K562 (cell line): Measurements from ENCODE around the gene MAP10. TPM values are rescaled to one million over a fixed set of nuclear protein-coding genes. Genes with fewer than 3 reads are reported as not detected.

ENCODE experiments used
- ATAC-seq: fragments of 200-7000 bp; cut with Tn5 transposase; 3 replicates; pipeline ENCODE4 v1.9.1; 2020; ENCODE audit warnings: moderate library complexity
- BruUV-seq: library from RNA; stranded (reverse); fragments of 400-500 nt; replicated peaks from 2 replicates; lab custom pipeline; 2021; lab: Mats Ljungman, UMichigan
- CTCF ChIA-PET: fragments of 300-600 bp; formaldehyde crosslinking; extraction: SDS; loops from one replicate; lab custom pipeline; 2021; ENCODE audit warnings: low intra/inter-chr PET ratio; lab: Yijun Ruan, JAX
- POLR2A ChIA-PET: fragments of 300-600, 350-650 bp; sonication (Branson Sonifier 250); formaldehyde crosslinking; extraction: SDS; loops from one replicate; lab custom pipeline; 2021; ENCODE audit warnings: antibody characterized with exemption, inconsistent platforms; lab: Yijun Ruan, JAX
- DNase-seq, 4 experiments: peaks; one replicate each; pipeline versions ENCODE4 v3.0.0 to v3.0.0-alpha.2; 2011 to 2018; ENCODE audit warnings: low spot score in 3 of 4, mixed read lengths in 3 of 4; ENCODE audit errors: extremely low read depth in 1 of 4
- FAIRE-seq: peaks from 2 replicates; lab custom pipeline; 2011; peaks lifted over from hg19 to GRCh38; lab: Jason Lieb, UNC
- H2AFZ ChIP-seq: 2 replicates; pipeline ENCODE4 v1.6.0; 2011; ENCODE audit warnings: low read depth, low read length, control low read depth, inconsistent platforms
- H3K27ac ChIP-seq: fragments of 200-600 bp; 3 replicates; pipeline ENCODE4 v1.8.0; 2011; ENCODE audit warnings: low read depth, mild to moderate bottlenecking, control low read depth, inconsistent platforms, low read length, moderate library complexity, mixed read lengths; ENCODE audit errors: extremely low read depth
- H3K27me3 ChIP-seq, 2 experiments: fragments of 300-600 bp in 1 of 2; 2 replicates in 1 of 2; 3 replicates in 1 of 2; pipeline versions ENCODE4 v1.6.0 to v1.8.0; 2011; ENCODE audit warnings: inconsistent platforms in 2 of 2, low read length in 2 of 2, mild to moderate bottlenecking in 1 of 2, mixed read lengths in 1 of 2, moderate library complexity in 1 of 2; ENCODE audit not compliant: control insufficient read depth in 2 of 2, insufficient read depth in 2 of 2
- H3K36me3 ChIP-seq: fragments of 300-600 bp; 3 replicates; pipeline ENCODE4 v1.8.0; 2011; ENCODE audit warnings: mild to moderate bottlenecking, low read length, inconsistent platforms; ENCODE audit not compliant: control insufficient read depth, insufficient read depth
- H3K4me1 ChIP-seq, 2 experiments: fragments of 200-600 bp in 1 of 2; replicated peaks in 1 of 2; 2 replicates in 1 of 2; 3 replicates in 1 of 2; pipeline versions ENCODE4 v1.5.1 to v1.8.0; 2011; ENCODE audit warnings: inconsistent platforms in 2 of 2, low read length in 2 of 2, mild to moderate bottlenecking in 1 of 2, mixed read lengths in 1 of 2, moderate library complexity in 1 of 2; ENCODE audit not compliant: control insufficient read depth in 2 of 2, insufficient read depth in 2 of 2
- H3K4me2 ChIP-seq: 2 replicates; pipeline ENCODE4 v1.6.1; 2011; ENCODE audit warnings: low read length, control low read depth, inconsistent platforms, mixed read lengths; ENCODE audit not compliant: insufficient read depth
- H3K4me3 ChIP-seq: fragments of 200-600 bp; sonication (generic), shearing (Covaris generic); 2 replicates; pipeline ENCODE4 v1.5.1; 2016; ENCODE audit warnings: control low read depth, inconsistent platforms
- H3K79me2 ChIP-seq: fragments of 200-600 bp; 3 replicates; pipeline ENCODE4 v1.8.0; 2011; ENCODE audit warnings: low read length, inconsistent platforms; ENCODE audit not compliant: control insufficient read depth, insufficient read depth
- H3K9ac ChIP-seq, 2 experiments: 2 replicates each; pipeline versions ENCODE4 v1.6.0 to v1.6.1; 2011; ENCODE audit warnings: low read depth in 2 of 2, low read length in 2 of 2, control low read depth in 1 of 2, inconsistent platforms in 1 of 2, mild to moderate bottlenecking in 1 of 2, mixed read lengths in 1 of 2; ENCODE audit not compliant: insufficient read depth in 1 of 2
- H3K9me1 ChIP-seq: one replicate; pipeline ENCODE4 v1.6.0; 2011; ENCODE audit warnings: inconsistent platforms, mild to moderate bottlenecking, low read length, moderate library complexity; ENCODE audit not compliant: control insufficient read depth, insufficient read depth
- H3K9me3 ChIP-seq: replicated peaks from 2 replicates; pipeline ENCODE4 v1.5.1; 2011; ENCODE audit warnings: low read depth, low read length, inconsistent platforms; ENCODE audit not compliant: control insufficient read depth, insufficient read depth
- H4K20me1 ChIP-seq: replicated peaks from 2 replicates; pipeline ENCODE4 v1.6.1; 2011; ENCODE audit warnings: low read length, inconsistent platforms, mixed read lengths; ENCODE audit not compliant: control insufficient read depth, insufficient read depth
- CREBBP ChIP-seq: IDR thresholded peaks from one replicate; pipeline ENCODE4 v1.6.1; 2012; ENCODE audit warnings: low read depth, mild to moderate bottlenecking, control low read depth, inconsistent platforms, low read length
- ID3 ChIP-seq, 2 experiments: fragments of 250-450 bp in 1 of 2; fragments of 450-650 bp in 1 of 2; sonication (Bioruptor Pico) in 1 of 2; IDR thresholded peaks; 2 replicates each; pipeline versions ENCODE4 v1.6.1 to v1.8.0; 2016 to 2021; ENCODE audit warnings: mild to moderate bottlenecking in 2 of 2, moderate library complexity in 2 of 2, missing compliant biosample characterization in 1 of 2, missing genetic modification characterization in 1 of 2
- MNT ChIP-seq, 2 experiments: fragments of 450-650 bp; conservative IDR thresholded peaks; 2 replicates each; pipeline ENCODE4 v1.6.1; 2017; ENCODE audit warnings: mild to moderate bottlenecking in 2 of 2, moderate library complexity in 2 of 2
- POLR3G ChIP-seq: IDR thresholded peaks from 2 replicates; pipeline ENCODE4 v1.6.1; 2011; ENCODE audit not compliant: insufficient read length, insufficient replicate concordance; ENCODE audit errors: extremely low read depth
- SPI1 ChIP-seq: IDR thresholded peaks from 2 replicates; pipeline ENCODE4 v1.6.1; 2011; ENCODE audit warnings: low read depth, low read length, control low read depth, borderline replicate concordance
- TBP ChIP-seq: optimal IDR thresholded peaks from 2 replicates; pipeline ENCODE3; 2011; ENCODE audit warnings: low read depth, low read length, improper control_type of control experiment
- U2AF2 ChIP-seq: fragments of 200-400 bp; formaldehyde crosslinking; optimal IDR thresholded peaks from 2 replicates; pipeline ENCODE3; 2017; ENCODE audit warnings: low read depth, mild to moderate bottlenecking, low read length
- ZNF277 ChIP-seq: fragments of 250-450 bp; sonication (Bioruptor Pico); IDR thresholded peaks from 2 replicates; pipeline ENCODE4 v1.8.0; 2022; ENCODE audit warnings: inconsistent platforms, mild to moderate bottlenecking, moderate library complexity, borderline replicate concordance
- ZNF586 ChIP-seq: fragments of 450-650 bp; formaldehyde crosslinking; conservative IDR thresholded peaks from 2 replicates; pipeline ENCODE4 v1.4.0; 2020; ENCODE audit warnings: mild to moderate bottlenecking, moderate library complexity
- WGBS: fragments of 100-300 bp; shearing (Covaris generic); methylation state at CpG from one replicate; pipeline ENCODE4 v1.1.6; 2016; ENCODE audit warnings: low coverage, mixed read lengths; ENCODE audit not compliant: insufficient coverage; ENCODE audit errors: missing lambda C conversion rate; 5-methylcytosine and 5-hydroxymethylcytosine counted together
- in situ Hi-C: fragments of 300-500 bp; cut with MboI; formaldehyde crosslinking; loops from 4 replicates; pipeline ENCODE4 v1.15.0; 2018; ENCODE audit warnings: inconsistent platforms, mixed read lengths
- intact Hi-C: fragments of 100-400 bp; cut with micrococcal nuclease; formaldehyde crosslinking; loops from 2 replicates; pipeline ENCODE4 v1.14.2; 2022
- polyA plus RNA-seq, 8 experiments: library from polyadenylated mRNA; depleted of rRNA in 4 of 8; stranded (reverse) in 5 of 8; unstranded in 3 of 8; fragments of >200 nt; fragmentation: Nextera tagmentation in 2 of 8; fragmentation: Illumina TruSeq in 1 of 8; extraction: Ambion mirVana in 2 of 8; extraction: Trizol in 1 of 8; gene quantifications; 2 replicates each; pipeline versions ENCODE4 v1.2.1 to v1.2.3, GENCODE V29; 2011 to 2014; ENCODE audit warnings: inconsistent platforms in 1 of 8, missing spikeins in 1 of 8
- total RNA-seq, 7 experiments: library from RNA; depleted of rRNA in 6 of 7; stranded (reverse); fragments of >200 nt in 6 of 7; fragmentation: Illumina TruSeq in 2 of 7; extraction: Trizol in 2 of 7; gene quantifications; 2 replicates each; pipeline versions ENCODE4 v1.2.1 to v1.2.3, GENCODE V29; 2011 to 2021; ENCODE audit warnings: low replicate concordance in 1 of 7

The MAP10 gene
- total and polyA plus RNA-seq, 9 of the 15 experiments (the other 6 are each of a cell fraction or from before 2014, with no cell fraction given): 0.11 to 0.98 (median 0.69) TPM

- H3K9me1 ChIP-seq: no peaks in the 10 kb centered on the region
- in situ Hi-C loops (no loop called here), intact Hi-C loops (no loop called here)
- peaks cover 2 to 6% of the 10 kb centered on the region in 2 experiments; a peak in 2 of 5 replicates for H3K27me3 ChIP-seq
- H3K4me1 ChIP-seq: peaks cover 3 to 10% of the 10 kb centered on the region in 2 experiments; a peak in 3 of 5 replicates
- ATAC-seq (peak; percentile 10), FAIRE-seq (no peak), DNase-seq (no peak)
- CTCF ChIA-PET: no interaction called here
- no peak overlapping the region for H3K27ac ChIP-seq
- H3K9ac ChIP-seq: no peak overlapping the region; a peak in 1 of 4 replicates
- no peaks in the 10 kb centered on the region for H3K36me3 ChIP-seq
- TSS peak; percentile 75 for BruUV-seq
- H4K20me1 ChIP-seq: no peaks in the 10 kb centered on the region
- peak overlapping the region; percentile 59 for H3K4me3 ChIP-seq
- WGBS: 15% methylated on average over 3 of the region's 3 CpGs
- no peaks in the 10 kb centered on the region for H3K9me3 ChIP-seq
- POLR2A ChIA-PET: interaction anchor here (0.8 to 1.2 kb wide), 2 partner anchors 12 to 19 kb away, joined by 3 read pairs; no protein-coding TSS in a partner anchor
- H3K4me2 ChIP-seq: peak overlapping the region; percentile 80
- peak overlapping the region; percentile 92 for H2AFZ ChIP-seq
- H3K79me2 ChIP-seq: no peaks in the 10 kb centered on the region
- TF ChIP-seq CREBBP: no peak
- TF ChIP-seq ZNF277 (CRISPR knock-in tag): no peak
- no peak for TF ChIP-seq POLR3G
- no peak for TF ChIP-seq ZNF586 (CRISPR knock-in tag)
- no peak for TF ChIP-seq MNT (conservative IDR thresholded peaks at IDR 0.05)
- TF ChIP-seq SPI1: peak; percentile 84
- TF ChIP-seq TBP: no peak
- no peak for TF ChIP-seq U2AF2
- TF ChIP-seq ID3 (CRISPR knock-in tag; IDR thresholded peaks at IDR 0.05): no peak
- no peak for TF ChIP-seq ID3 (tag; IDR thresholded peaks at IDR 0.05)
- TF ChIP-seq, all 486 proteins: peak for 1
These were observed 932 bp downstream of the MAP10 start for GRCh38 chr1:232806186-232806510.
